WTC11 (cell line): Measurements from ENCODE around the gene PNCK.

ENCODE experiments used
- AFF4 ChIP-seq: sonication (generic); formaldehyde crosslinking; IDR thresholded peaks from 2 replicates; pipeline ENCODE4 v1.8.1; 2023; ENCODE audit warnings: mild to moderate bottlenecking, missing genetic modification reagents, borderline replicate concordance
- ATF3 ChIP-seq: sonication (generic); formaldehyde crosslinking; conservative IDR thresholded peaks from 2 replicates; pipeline ENCODE4 v1.8.1; 2022; ENCODE audit warnings: mild to moderate bottlenecking, missing genetic modification reagents
- ATF6 ChIP-seq: sonication (generic); formaldehyde crosslinking; IDR thresholded peaks from 2 replicates; pipeline ENCODE4 v1.8.1; 2023; ENCODE audit warnings: mild to moderate bottlenecking, missing genetic modification reagents
- CBFB ChIP-seq: sonication (generic); formaldehyde crosslinking; IDR thresholded peaks from 2 replicates; pipeline ENCODE4 v1.8.1; 2022; ENCODE audit warnings: mild to moderate bottlenecking, low read depth, missing genetic modification reagents
- CTCF ChIP-seq: fragments of 200-600 bp; IDR thresholded peaks from 2 replicates; pipeline ENCODE4 v1.8.0; 2022; ENCODE audit warnings: antibody characterized with exemption
- ESRRA ChIP-seq: sonication (generic); formaldehyde crosslinking; IDR thresholded peaks from 2 replicates; pipeline ENCODE4 v1.8.1; 2022; ENCODE audit warnings: mild to moderate bottlenecking, missing genetic modification reagents, borderline replicate concordance
- ETV6 ChIP-seq: sonication (generic); formaldehyde crosslinking; IDR thresholded peaks from 2 replicates; pipeline ENCODE4 v1.8.1; 2022; ENCODE audit warnings: mild to moderate bottlenecking, missing genetic modification reagents
- FOXP1 ChIP-seq: sonication (generic); formaldehyde crosslinking; IDR thresholded peaks from 2 replicates; pipeline ENCODE4 v1.8.0; 2022; ENCODE audit warnings: missing genetic modification reagents, mild to moderate bottlenecking, moderate library complexity, borderline replicate concordance
- NFATC4 ChIP-seq: fragments of 250-450 bp; sonication (Bioruptor Pico); IDR thresholded peaks from 2 replicates; pipeline ENCODE4 v1.9.0; 2021; ENCODE audit warnings: mild to moderate bottlenecking
- NFE2L1 ChIP-seq: sonication (generic); formaldehyde crosslinking; IDR thresholded peaks from 2 replicates; pipeline ENCODE4 v1.8.1; 2023; ENCODE audit warnings: missing genetic modification reagents
- SMAD3 ChIP-seq: sonication (generic); formaldehyde crosslinking; IDR thresholded peaks from 2 replicates; pipeline ENCODE4 v1.8.0; 2022; ENCODE audit warnings: missing genetic modification reagents, mild to moderate bottlenecking, borderline replicate concordance
- SP1 ChIP-seq: sonication (generic); formaldehyde crosslinking; conservative IDR thresholded peaks from 2 replicates; pipeline ENCODE4 v1.8.1; 2022; ENCODE audit warnings: missing genetic modification reagents
- TP53 ChIP-seq: sonication (generic); formaldehyde crosslinking; IDR thresholded peaks from 2 replicates; pipeline ENCODE4 v1.8.1; 2023; ENCODE audit warnings: mild to moderate bottlenecking, missing genetic modification reagents
- USF2 ChIP-seq: sonication (generic); formaldehyde crosslinking; IDR thresholded peaks from 2 replicates; pipeline ENCODE4 v1.8.1; 2023; ENCODE audit warnings: mild to moderate bottlenecking, missing genetic modification reagents, moderate library complexity

- TF ChIP-seq ATF3 (CRISPR knock-in tag) (no peak), CTCF (peak; percentile 88), CBFB (CRISPR knock-in tag) (no peak), SP1 (CRISPR knock-in tag) (no peak), TP53 (CRISPR knock-in tag) (no peak), FOXP1 (CRISPR knock-in tag) (no peak), ESRRA (no peak), NFATC4 (CRISPR knock-in tag) (no peak), ETV6 (CRISPR knock-in tag) (no peak), USF2 (CRISPR knock-in tag) (no peak), ATF6 (CRISPR knock-in tag) (no peak), SMAD3 (CRISPR knock-in tag) (no peak), NFE2L1 (no peak), AFF4 (no peak)
Measured at GRCh38 chrX:153669174-153669890, 4.3 kb downstream of the PNCK start.
